ENCODE results near the gene LGALS8.
"Not testable (repeated sequence)": the region's sequence is repeated elsewhere in the genome, so short reads cannot be mapped to it uniquely, and the experiment has no call there.

GRCh38 chr1:236577041-236577440, 53.3 kb downstream of the LGALS8 start:
- TF ChIP-seq, protein P1, sequence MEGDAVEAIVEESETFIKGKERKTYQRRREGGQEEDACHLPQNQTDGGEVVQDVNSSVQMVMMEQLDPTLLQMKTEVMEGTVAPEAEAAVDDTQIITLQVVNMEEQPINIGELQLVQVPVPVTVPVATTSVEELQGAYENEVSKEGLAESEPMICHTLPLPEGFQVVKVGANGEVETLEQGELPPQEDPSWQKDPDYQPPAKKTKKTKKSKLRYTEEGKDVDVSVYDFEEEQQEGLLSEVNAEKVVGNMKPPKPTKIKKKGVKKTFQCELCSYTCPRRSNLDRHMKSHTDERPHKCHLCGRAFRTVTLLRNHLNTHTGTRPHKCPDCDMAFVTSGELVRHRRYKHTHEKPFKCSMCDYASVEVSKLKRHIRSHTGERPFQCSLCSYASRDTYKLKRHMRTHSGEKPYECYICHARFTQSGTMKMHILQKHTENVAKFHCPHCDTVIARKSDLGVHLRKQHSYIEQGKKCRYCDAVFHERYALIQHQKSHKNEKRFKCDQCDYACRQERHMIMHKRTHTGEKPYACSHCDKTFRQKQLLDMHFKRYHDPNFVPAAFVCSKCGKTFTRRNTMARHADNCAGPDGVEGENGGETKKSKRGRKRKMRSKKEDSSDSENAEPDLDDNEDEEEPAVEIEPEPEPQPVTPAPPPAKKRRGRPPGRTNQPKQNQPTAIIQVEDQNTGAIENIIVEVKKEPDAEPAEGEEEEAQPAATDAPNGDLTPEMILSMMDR (IDR thresholded peaks at IDR 0.05) = not testable (repeated sequence)
- not testable (repeated sequence) for TF ChIP-seq POLR2A (IDR thresholded peaks at IDR 0.05)
